GM18499 (cell line): ENCODE measurements around the gene PCNX1.

Experiments used
- ATAC-seq: cut with Tn5 transposase; IDR thresholded peaks from one replicate; pipeline ENCODE4 v1.9.1; 2021; ENCODE audit warnings: moderate number of reproducible peaks; ENCODE audit not compliant: insufficient read depth, unreplicated experiment

PCNX1 gene

GRCh38 chr14:70887737-70888499 lies 19.3 kb upstream of the PCNX1 start:
- ATAC-seq: no peak

GRCh38 chr14:70888681-70889175 lies 18.5 kb upstream of the PCNX1 start:
- ATAC-seq: no peak

DNA sequence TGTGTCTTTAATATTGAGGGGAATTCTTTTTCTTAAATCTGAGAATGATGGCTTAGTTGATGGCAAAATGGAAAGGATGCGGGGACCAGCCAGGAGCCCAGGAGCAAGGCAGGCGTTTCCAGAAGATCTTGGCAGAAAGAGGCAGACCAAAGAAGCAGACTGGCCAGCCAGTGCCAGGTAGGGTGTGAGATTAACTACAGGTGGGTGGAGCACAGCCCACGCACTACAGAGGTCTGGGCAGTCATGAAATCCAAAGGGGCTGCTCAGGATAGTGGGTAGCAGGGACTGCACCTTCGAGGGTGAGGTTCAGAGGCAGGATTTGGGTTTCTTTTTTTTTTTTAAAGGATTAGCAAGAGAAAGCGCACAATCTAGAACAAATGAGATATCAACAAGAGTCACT lies 17.7 kb upstream of the PCNX1 start:
- ATAC-seq: no peak

DNA sequence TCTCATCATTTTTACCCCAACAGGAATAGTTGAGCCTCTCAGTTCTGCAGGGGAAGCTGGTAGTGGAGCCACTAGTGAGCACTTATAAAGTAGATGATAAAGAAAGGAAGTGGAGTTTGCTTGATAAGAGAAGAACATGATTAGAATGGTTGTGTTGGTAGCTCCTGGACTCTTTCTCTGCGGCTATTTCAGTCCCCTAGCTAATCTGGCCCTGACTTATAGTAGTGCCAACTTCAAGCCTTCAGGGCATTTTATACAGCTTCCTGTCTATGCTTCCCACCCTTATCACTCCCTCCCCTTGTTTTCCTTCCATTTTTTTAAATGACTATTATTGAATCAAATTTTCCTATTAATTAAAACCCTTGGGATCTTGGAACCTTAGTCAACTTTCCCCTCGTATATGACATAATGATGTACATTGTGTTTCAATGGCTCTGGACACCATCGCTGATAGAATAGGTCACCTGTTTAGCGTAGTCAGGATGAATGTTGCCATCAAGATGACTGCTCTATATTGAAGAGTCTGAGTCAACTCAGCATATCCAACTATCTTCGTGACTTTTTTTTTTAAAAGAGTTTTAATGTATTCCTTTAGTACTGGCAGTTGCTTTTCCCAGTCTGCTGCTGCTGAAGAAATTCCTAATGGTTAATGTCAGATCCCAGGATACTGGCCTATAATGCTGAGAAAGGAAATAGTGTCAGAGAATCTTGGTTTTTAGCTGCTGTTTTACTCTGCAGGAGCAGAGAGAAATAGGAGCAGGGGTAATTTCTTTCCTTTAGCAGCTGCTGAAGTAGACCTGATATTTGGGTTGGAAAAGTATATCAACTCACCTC lies 16.2 kb upstream of the PCNX1 start:
- ATAC-seq: no peak

GRCh38 chr14:70891737-70892136 lies 15.5 kb upstream of the PCNX1 start:
- ATAC-seq: no peak

DNA sequence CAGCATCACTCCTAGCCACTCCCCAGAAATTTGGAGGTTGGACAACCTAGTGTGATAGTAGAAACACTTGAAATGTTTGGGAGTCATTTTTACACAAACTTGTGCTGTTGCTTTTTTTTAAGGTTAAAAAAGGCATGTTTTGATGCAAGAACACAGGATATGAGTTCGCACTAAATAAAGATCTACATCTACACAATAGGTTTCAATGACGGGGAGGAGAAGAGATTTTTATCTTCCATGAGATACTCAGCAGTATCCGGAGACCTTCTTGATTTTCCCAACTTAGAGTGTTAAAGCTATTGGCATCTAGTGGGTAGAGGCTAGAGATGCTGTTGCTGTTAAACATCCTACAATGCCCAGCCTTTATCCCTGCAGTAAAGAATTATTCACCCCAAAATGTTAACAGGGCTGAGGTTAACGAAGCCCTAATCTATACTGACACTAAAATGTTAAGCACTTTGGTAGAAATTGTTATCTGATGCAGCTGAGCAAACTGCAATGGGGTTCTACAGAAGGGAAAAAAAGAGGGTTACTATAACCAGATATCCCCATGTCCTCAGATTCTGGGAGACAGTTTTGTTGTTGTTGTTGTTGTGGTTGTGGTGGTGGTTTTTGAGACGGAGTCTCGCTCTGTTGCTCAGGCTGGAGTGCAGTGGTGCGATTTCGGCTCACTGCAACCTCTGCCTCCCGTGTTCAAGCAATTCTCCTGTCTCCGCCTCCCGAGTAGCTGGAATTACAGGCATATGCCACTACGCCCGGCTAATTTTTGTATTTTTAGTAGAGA lies 14.0 kb upstream of the PCNX1 start:
- ATAC-seq: no peak

DNA sequence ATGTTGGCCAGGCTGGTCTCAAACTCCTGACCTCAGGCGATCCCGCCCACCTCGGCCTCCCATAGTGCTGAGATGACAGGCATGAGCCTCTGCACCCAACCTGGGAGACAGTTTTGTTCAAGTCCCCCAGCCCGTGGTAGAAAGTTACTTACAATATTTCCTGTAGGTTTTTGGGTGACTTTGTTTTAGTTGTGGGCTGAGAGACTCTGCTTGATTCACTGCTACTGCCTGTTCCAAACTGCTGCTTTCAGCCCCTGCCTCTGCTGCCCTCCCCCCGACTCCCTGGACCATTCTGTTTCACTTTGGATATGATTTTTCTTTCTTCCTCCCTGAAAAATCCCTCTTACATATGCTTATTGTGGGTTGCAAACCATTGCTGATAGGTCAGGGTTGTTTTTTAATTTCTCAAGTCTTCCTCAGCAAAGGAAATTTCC lies 13.4 kb upstream of the PCNX1 start:
- ATAC-seq: no peak

GRCh38 chr14:70894868-70895267 lies 12.4 kb upstream of the PCNX1 start:
- ATAC-seq: no peak

DNA sequence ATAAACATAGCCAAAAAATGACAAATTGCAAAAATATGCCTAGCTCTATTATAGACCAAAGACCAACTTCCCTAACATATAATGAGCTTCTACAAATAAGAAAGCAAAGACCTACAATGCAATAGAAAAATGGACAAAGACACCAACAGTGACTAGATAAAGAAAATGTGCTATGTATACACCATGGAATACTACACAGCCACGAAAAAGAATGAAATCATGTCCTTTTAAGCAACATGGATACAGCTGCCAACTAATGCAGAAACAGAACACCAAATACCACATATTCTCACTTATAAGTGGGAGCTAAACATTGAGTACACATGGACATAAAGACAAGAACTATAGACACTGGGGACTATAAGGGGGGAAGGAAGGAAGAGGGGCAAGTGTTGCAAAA lies 10.9 kb upstream of the PCNX1 start:
- no peak for ATAC-seq

- ATAC-seq: no peak
These were observed 10.3 kb upstream of the PCNX1 start for GRCh38 chr14:70896981-70897380.

DNA sequence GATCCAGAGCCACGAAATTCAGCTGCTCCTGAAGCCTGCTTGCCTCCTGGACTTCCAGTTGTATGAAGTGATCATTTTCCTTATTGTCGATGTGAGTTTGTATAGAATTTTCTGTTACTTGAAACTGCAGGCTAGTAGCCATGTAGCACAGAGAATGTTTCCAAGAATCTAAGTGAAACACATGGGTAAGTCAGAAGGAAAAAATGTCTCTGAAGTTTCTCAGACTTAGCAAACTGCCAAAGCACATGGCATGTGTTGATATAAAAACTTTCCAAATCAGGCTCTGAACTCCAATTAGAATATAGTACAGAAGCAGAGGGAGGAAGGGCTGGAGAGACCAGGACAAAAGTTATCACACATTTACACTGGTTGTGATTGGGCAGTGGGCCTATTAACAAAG lies 9.8 kb upstream of the PCNX1 start:
- ATAC-seq: no peak

DNA sequence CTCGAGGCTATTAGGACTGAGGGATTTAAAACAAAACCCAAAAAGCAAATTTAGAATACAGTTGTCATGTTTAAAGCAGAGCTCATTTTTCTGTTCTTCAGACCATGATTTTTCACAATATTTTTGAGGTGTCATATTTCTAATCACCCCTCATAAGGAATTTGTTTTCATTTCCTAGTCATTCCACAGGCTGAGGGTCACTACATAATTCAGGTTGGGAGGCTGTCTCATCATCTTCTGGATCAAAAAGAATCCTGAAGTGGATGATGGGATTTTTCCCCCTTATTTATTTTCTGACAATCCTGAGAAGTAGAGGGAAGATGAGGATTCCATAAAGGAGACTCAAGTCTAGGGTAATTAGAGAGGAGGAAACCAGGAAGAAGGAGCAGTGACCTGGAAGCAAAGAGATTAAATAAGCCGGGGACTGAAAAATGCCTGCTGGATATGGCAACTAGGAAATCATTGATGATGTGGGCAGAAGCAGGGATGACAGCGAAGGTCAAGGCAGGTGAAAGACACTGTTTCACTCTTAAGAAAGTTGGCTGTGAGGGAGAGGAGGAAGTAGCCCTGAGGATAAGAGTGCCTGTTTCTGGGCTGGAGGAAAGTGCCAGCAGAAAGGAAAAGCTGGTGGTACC lies 9.0 kb upstream of the PCNX1 start:
- ATAC-seq: no peak

DNA sequence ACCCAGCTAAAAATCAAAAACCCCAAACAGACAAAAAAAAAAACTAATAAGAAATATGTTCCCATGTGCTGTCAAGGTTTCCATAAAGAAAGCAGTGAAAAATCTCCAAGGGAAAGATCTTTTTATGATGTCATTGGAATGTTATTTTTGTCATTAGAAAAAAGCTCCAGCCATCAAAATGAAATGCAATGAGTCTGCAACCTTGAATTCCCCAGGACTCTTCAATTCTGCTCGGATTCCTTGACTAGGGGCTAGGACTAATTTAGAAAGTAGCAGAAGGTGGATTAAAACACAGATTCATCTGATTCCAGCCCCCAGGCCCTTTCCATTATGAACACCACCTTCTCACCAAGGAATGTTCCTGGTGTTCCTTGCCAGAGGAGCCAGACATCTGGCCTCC lies 6.0 kb upstream of the PCNX1 start:
- no peak for ATAC-seq

- ATAC-seq: no peak
These were observed 5.1 kb upstream of the PCNX1 start for GRCh38 chr14:70902184-70902583.

GRCh38 chr14:70904373-70904772 lies 2.9 kb upstream of the PCNX1 start:
- ATAC-seq: no peak

DNA sequence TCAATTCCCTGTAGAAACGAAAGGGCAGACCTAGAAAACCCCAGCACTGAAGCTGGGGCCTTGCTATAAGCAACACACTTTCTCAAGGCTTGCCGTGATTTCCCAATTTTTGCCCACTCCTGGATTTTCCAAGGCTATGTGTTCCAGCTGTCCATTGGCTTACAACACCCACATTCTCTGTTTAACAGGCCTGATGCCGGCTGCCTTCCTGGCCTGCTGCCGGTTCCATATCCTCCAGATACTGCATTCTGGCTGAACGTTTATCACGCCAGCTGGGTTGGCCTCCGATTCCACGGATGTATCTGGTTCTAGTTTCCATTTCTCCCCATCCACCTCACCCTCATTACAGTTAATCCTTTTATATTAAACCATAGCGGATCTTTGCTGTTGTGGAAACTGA lies 2.0 kb upstream of the PCNX1 start:
- no peak for ATAC-seq

DNA sequence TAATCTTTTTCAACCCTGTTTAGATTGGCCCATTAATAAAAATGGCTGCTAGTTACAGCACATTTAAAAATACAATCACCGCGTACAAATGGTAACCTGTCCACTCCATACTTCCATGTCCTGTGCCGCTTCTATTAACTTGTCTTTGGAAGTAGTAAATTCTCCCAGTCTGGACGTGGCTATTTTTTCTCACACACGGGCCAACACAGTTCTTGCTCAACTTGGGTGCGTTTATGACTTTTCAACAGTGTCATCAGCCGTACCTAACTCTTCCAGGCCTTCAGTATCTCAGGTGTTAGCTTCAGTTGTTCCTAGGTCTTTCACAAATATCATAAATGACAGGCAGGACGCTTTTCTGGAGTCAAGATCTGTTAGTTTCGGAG lies 475 bp upstream of the PCNX1 start:
- ATAC-seq: no peak

GRCh38 chr14:70907996-70908934 lies 1.0 kb downstream of the PCNX1 start:
- ATAC-seq: no peak

DNA sequence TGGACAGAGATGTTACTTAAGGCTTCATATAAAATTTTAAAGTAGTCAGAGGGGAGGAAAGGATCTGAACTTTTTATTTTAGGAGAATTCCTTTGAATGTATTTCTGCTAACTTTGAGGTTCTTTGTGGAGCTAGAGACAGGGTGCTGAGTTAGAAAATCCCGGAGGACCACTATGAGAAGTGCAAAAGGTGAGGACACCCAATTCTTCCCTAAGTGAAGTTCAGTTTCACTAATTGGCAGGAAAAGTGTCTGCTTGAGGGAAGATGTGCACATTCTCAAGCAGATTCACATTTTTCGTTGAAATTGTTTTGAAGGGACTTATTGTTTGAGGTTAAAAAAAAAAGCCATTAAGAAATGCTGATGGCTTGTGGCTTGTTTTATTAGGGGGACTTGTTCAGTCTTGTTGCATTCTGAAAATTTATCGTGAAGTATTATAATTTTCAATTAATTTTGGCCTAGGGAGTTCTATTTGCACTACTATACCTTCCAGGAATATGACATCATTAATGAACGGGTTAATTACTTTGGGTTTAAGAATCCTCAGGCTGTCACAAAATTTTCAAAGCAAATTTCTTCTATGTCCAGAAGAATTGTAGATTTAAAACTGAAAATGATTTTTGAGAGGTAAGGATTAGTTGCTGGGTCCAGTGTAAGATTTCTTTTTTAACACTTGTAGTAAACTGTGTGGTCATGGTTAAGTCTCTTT lies 1.8 kb downstream of the PCNX1 start:
- no peak for ATAC-seq
